Lung (tissue), 12 donors: ENCODE data around the gene CDK15. TPM values are rescaled to one million over a fixed set of nuclear protein-coding genes. Genes with fewer than 3 reads are reported as not detected.

Experiments used
- ATAC-seq: fragments of 200-7000 bp; cut with Tn5 transposase; one replicate; pipeline ENCODE4 v1.9.1; 2020; ENCODE audit warnings: moderate number of reproducible peaks; ENCODE audit not compliant: insufficient read depth, low FRiP score
- DNase-seq, 3 donors: peaks; one replicate each; pipeline ENCODE4 v3.0.0-alpha.2; 2013 to 2017
- H3K27ac ChIP-seq, 2 donors: one replicate each; pipeline ENCODE4 v1.5.1; 2013; ENCODE audit warnings: mild to moderate bottlenecking in 2 of 2, moderate library complexity in 2 of 2, control low read depth in 1 of 2, inconsistent platforms in 1 of 2, low read depth in 1 of 2, low read length in 1 of 2
- H3K27me3 ChIP-seq, 3 donors: one replicate each; pipeline ENCODE4 v1.5.1; 2013; ENCODE audit warnings: low read length in 2 of 3; ENCODE audit not compliant: control insufficient read depth in 3 of 3, insufficient read depth in 3 of 3
- H3K36me3 ChIP-seq, 4 donors: one replicate each; pipeline ENCODE4 v1.5.1; 2013; ENCODE audit warnings: low read length in 4 of 4, mild to moderate bottlenecking in 1 of 4, moderate library complexity in 1 of 4; ENCODE audit not compliant: control insufficient read depth in 4 of 4, insufficient read depth in 4 of 4
- H3K4me1 ChIP-seq, 5 donors: one replicate each; pipeline ENCODE4 v1.5.1; 2013; ENCODE audit warnings: low read length in 5 of 5, mild to moderate bottlenecking in 2 of 5, moderate library complexity in 1 of 5; ENCODE audit not compliant: control insufficient read depth in 5 of 5, insufficient read depth in 5 of 5
- H3K4me3 ChIP-seq: one replicate; pipeline ENCODE4 v1.5.1; 2013; ENCODE audit warnings: mild to moderate bottlenecking, control low read depth, moderate library complexity
- H3K9ac ChIP-seq, 2 donors: one replicate each; pipeline ENCODE4 v1.5.1; 2013; ENCODE audit warnings: low read length in 2 of 2, control low read depth in 1 of 2; ENCODE audit not compliant: insufficient read depth in 1 of 2
- H3K9me3 ChIP-seq, 4 donors: one replicate each; pipeline ENCODE4 v1.5.1; 2013; ENCODE audit warnings: low read length in 3 of 4, mild to moderate bottlenecking in 1 of 4, moderate library complexity in 1 of 4; ENCODE audit not compliant: control insufficient read depth in 4 of 4, insufficient read depth in 3 of 4
- CTCF ChIP-seq: IDR thresholded peaks from 2 replicates; pipeline ENCODE4 v1.5.1; 2012; ENCODE audit warnings: mild to moderate bottlenecking; ENCODE audit errors: control extremely low read depth, extremely low read depth
- WGBS, 2 donors: extraction: QIAGEN DNeasy Blood & Tissue Kit; methylation state at CpG; one replicate each; pipeline ENCODE4 v1.1.7; 2013; 5-methylcytosine and 5-hydroxymethylcytosine counted together
- polyA plus RNA-seq, 2 donors: library from polyadenylated mRNA; stranded (reverse); fragments of 200-250 nt; gene quantifications; one replicate each; pipeline ENCODE4 v1.2.1, GENCODE V29; 2013
- total RNA-seq, 2 donors: library from RNA; depleted of rRNA in 1 of 2; stranded (reverse); fragments of >200 nt in 1 of 2; gene quantifications; one replicate each; pipeline ENCODE4 v1.2.1, GENCODE V29; 2014 to 2021
- donor health status: control.
- donor health status: control.
- donor health status: Bipolar disorder and iron deficiency.
- donor health status: healthy.
- donor health status: DM: yes; HTN: yes; CAD: no.

CDK15 gene
- total and polyA plus RNA-seq, 4 donors: 0.07 to 2.3 (median 0.12) TPM

- DNase-seq (no peak), ATAC-seq (no peak)
- Histone ChIP-seq H3K9me3 (no peaks in the 10 kb centered on the region), H3K27ac (no peak overlapping the region), H3K4me1 (peaks cover 0 to 20% (median 2%) of the 10 kb centered on the region in 5 donors), H3K4me3 (no peak overlapping the region), H3K27me3 (no peaks in the 10 kb centered on the region), H3K9ac (no peak overlapping the region), H3K36me3 (no peaks in the 10 kb centered on the region)
- no peak for TF ChIP-seq CTCF
- WGBS, 2 donors: 75 to 85% methylated on average over 3 of the region's 3 CpGs
These were observed 49.0 kb downstream of the CDK15 start for GRCh38 chr2:201855356-201855755.

- no peaks in the 10 kb centered on the region for H3K27me3 ChIP-seq
- H3K9ac ChIP-seq: no peak overlapping the region
- H3K36me3 ChIP-seq: no peaks in the 10 kb centered on the region
- H3K27ac ChIP-seq: no peak overlapping the region
- no peak for TF ChIP-seq CTCF
- H3K9me3 ChIP-seq: no peaks in the 10 kb centered on the region
- WGBS, 2 donors: 94 to 95% methylated on average over 2 of the region's 2 CpGs
- no peak overlapping the region for H3K4me3 ChIP-seq
- peaks cover 0 to 28% (median 5%) of the 10 kb centered on the region in 5 donors for H3K4me1 ChIP-seq
- DNase-seq (no peak), ATAC-seq (no peak)
These were observed 51.0 kb downstream of the CDK15 start for GRCh38 chr2:201857326-201857725.

GRCh38 chr2:201858281-201859184 lies 52.2 kb downstream of the CDK15 start:
- no peak for TF ChIP-seq CTCF
- DNase-seq (peak; percentile 51 to 66 (median 55)), ATAC-seq (no peak)
- no peaks in the 10 kb centered on the region for H3K9me3 ChIP-seq
- WGBS, 2 donors: 8 to 11% methylated on average over 16 of the region's 16 CpGs
- H3K27ac ChIP-seq: no peak overlapping the region
- peaks cover 0 to 28% (median 5%) of the 10 kb centered on the region in 5 donors for H3K4me1 ChIP-seq
- H3K27me3 ChIP-seq: no peaks in the 10 kb centered on the region
- H3K9ac ChIP-seq: no peak overlapping the region
- no peak overlapping the region for H3K4me3 ChIP-seq
- no peaks in the 10 kb centered on the region for H3K36me3 ChIP-seq
